ENCODE data around the gene PPP2R2D.

The PPP2R2D gene

GRCh38 chr10:131900350-131901152, at the start of gene PPP2R2D:
Gene PPP2R2D, plus strand, starts transcription at chr10:131901008. Its CDS starts 141 bp downstream, at chr10:131901149.
- DNase-seq (ENCODE audit: low read depth in 2 of 2): peak; percentile 91 to 94

- DNase-seq (ENCODE audit: low read depth in 2 of 2): no peak
Measured at GRCh38 chr10:131851346-131851745, 49.5 kb upstream of the PPP2R2D start.

- DNase-seq (ENCODE audit: low read depth in 2 of 2): no peak
Measured at GRCh38 chr10:131852176-131852822, 48.5 kb upstream of the PPP2R2D start.

- DNase-seq (ENCODE audit: low read depth in 2 of 2): no peak
Measured at GRCh38 chr10:131852823-131853609, 47.8 kb upstream of the PPP2R2D start.

GRCh38 chr10:131853610-131853964, 47.2 kb upstream of the PPP2R2D start:
- no peak for DNase-seq (ENCODE audit: low read depth in 2 of 2)

GRCh38 chr10:131854579-131855335, 46.1 kb upstream of the PPP2R2D start:
- DNase-seq (ENCODE audit: low read depth in 2 of 2): no peak

GRCh38 chr10:131855461-131856401, 45.1 kb upstream of the PPP2R2D start:
- no peak for DNase-seq (ENCODE audit: low read depth in 2 of 2)

GRCh38 chr10:131856441-131857094, 44.2 kb upstream of the PPP2R2D start:
- DNase-seq (ENCODE audit: low read depth in 2 of 2): no peak

GRCh38 chr10:131857156-131858117, 43.4 kb upstream of the PPP2R2D start:
- DNase-seq (ENCODE audit: low read depth in 2 of 2): no peak

- DNase-seq (ENCODE audit: low read depth in 2 of 2): no peak
Measured at GRCh38 chr10:131858118-131858515, 42.7 kb upstream of the PPP2R2D start.

- no peak for DNase-seq (ENCODE audit: low read depth in 2 of 2)
Measured at GRCh38 chr10:131858583-131859340, 42.0 kb upstream of the PPP2R2D start.

GRCh38 chr10:131859341-131860020, 41.3 kb upstream of the PPP2R2D start:
- DNase-seq (ENCODE audit: low read depth in 2 of 2): no peak

GRCh38 chr10:131860311-131860710, 40.5 kb upstream of the PPP2R2D start:
- no peak for DNase-seq (ENCODE audit: low read depth in 2 of 2)

- no peak for DNase-seq (ENCODE audit: low read depth in 2 of 2)
Measured at GRCh38 chr10:131860806-131861440, 39.9 kb upstream of the PPP2R2D start.

GRCh38 chr10:131862548-131862947, 38.3 kb upstream of the PPP2R2D start:
- DNase-seq (ENCODE audit: low read depth in 2 of 2): no peak

GRCh38 chr10:131865223-131865917, 35.4 kb upstream of the PPP2R2D start:
- DNase-seq (ENCODE audit: low read depth in 2 of 2): no peak
